HCT116 (cell line): ENCODE data around the gene COL4A3. TPM values are rescaled to one million over a fixed set of nuclear protein-coding genes. Genes with fewer than 3 reads are reported as not detected.

ENCODE experiments used
- ATAC-seq: fragments of 200-7000 bp; cut with Tn5 transposase; 2 replicates; pipeline ENCODE4 v1.9.1; 2020; ENCODE audit warnings: mild to moderate bottlenecking, moderate library complexity
- BruUV-seq: library from RNA; stranded (reverse); fragments of 400-500 nt; replicated peaks from 2 replicates; lab custom pipeline; 2021; lab: Mats Ljungman, UMichigan
- CTCF ChIA-PET: fragments of 300-600 bp; sonication (Branson Sonifier 250); formaldehyde crosslinking; loops from one replicate; lab custom pipeline; 2021; ENCODE audit warnings: antibody characterized with exemption; lab: Charles Lee
- POLR2A ChIA-PET: fragments of 300-600, 350-600 bp; sonication (Branson Sonifier 250); formaldehyde crosslinking; loops from one replicate; lab custom pipeline; 2021; ENCODE audit warnings: antibody characterized with exemption; lab: Charles Lee
- RAD21 ChIA-PET, 2 experiments: fragments of 300-600 bp; sonication (Branson Sonifier 250); formaldehyde crosslinking; loops; one replicate each; lab custom pipeline; 2023; ENCODE audit warnings: low total read pairs in 2 of 2; ENCODE audit not compliant: uncharacterized antibody in 2 of 2, unreplicated experiment in 2 of 2, low non-redundant PET in 1 of 2; lab: Charles Lee
- DNase-seq: peaks from one replicate; pipeline ENCODE4 v3.0.0-alpha.2; 2010; ENCODE audit warnings: low read depth, low spot score
- H2AFZ ChIP-seq: fragments of 200-600 bp; shearing (Covaris generic), sonication (generic); 2 replicates; pipeline ENCODE4 v1.6.1; 2017; ENCODE audit warnings: low read depth, mixed run types, mixed read lengths, antibody characterized with exemption, low read length; ENCODE audit not compliant: poor library complexity, severe bottlenecking
- H3K27ac ChIP-seq: 2 replicates; pipeline ENCODE4 v1.5.1; 2012; ENCODE audit warnings: low read depth, low read length
- H3K27me3 ChIP-seq: fragments of 200-600 bp; sonication (generic); 2 replicates; pipeline ENCODE4 v1.6.1; 2016; ENCODE audit warnings: mixed run types, low read length, mixed read lengths; ENCODE audit not compliant: insufficient read depth
- H3K36me3 ChIP-seq, 2 experiments: fragments of 200-500 bp in 1 of 2; fragments of 200-600 bp in 1 of 2; sonication (Bioruptor generic) in 1 of 2; sonication (generic) in 1 of 2; 2 replicates each; pipeline versions ENCODE4 v1.5.1 to v1.6.1; 2014 to 2016; ENCODE audit warnings: low read length in 2 of 2, inconsistent platforms in 1 of 2, mixed read lengths in 1 of 2, mixed run types in 1 of 2; ENCODE audit not compliant: insufficient read depth in 2 of 2, control insufficient read depth in 1 of 2
- H3K4me1 ChIP-seq, 2 experiments: fragments of 200-600 bp in 1 of 2; sonication (generic) in 1 of 2; 2 replicates each; pipeline versions ENCODE4 v1.5.1 to v1.6.1; 2012 to 2017; ENCODE audit warnings: low read length in 2 of 2, inconsistent platforms in 1 of 2, mild to moderate bottlenecking in 1 of 2, mixed read lengths in 1 of 2, mixed run types in 1 of 2, moderate library complexity in 1 of 2; ENCODE audit not compliant: insufficient read depth in 2 of 2, control insufficient read depth in 1 of 2
- H3K4me2 ChIP-seq: fragments of 200-600 bp; sonication (generic); 2 replicates; pipeline ENCODE4 v1.6.1; 2017; ENCODE audit warnings: mixed run types, low read length, mixed read lengths
- H3K4me3 ChIP-seq, 2 experiments: fragments of 200-600 bp in 1 of 2; sonication (generic) in 1 of 2; replicated peaks in 1 of 2; 2 replicates each; pipeline ENCODE4 v1.5.1; 2011 to 2016; ENCODE audit warnings: low read length in 2 of 2, control low read depth in 1 of 2, low read depth in 1 of 2, mild to moderate bottlenecking in 1 of 2, mixed read lengths in 1 of 2, mixed run types in 1 of 2
- H3K79me2 ChIP-seq: fragments of 200-600 bp; sonication (generic); 2 replicates; pipeline ENCODE4 v1.6.1; 2017; ENCODE audit warnings: mild to moderate bottlenecking, mixed run types, low read length, moderate library complexity, mixed read lengths; ENCODE audit not compliant: insufficient read depth
- H3K9ac ChIP-seq: fragments of 200-600 bp; sonication (generic); 2 replicates; pipeline ENCODE4 v1.6.1; 2016; ENCODE audit warnings: low read length, mixed read lengths
- H3K9me2 ChIP-seq: fragments of 200-600 bp; sonication (generic), shearing (Covaris generic); 2 replicates; pipeline ENCODE4 v1.6.1; 2017; ENCODE audit warnings: mixed run types, mild to moderate bottlenecking, moderate library complexity; ENCODE audit not compliant: insufficient read depth
- H3K9me3 ChIP-seq, 2 experiments: fragments of 200-500 bp in 1 of 2; fragments of 200-600 bp in 1 of 2; sonication (Bioruptor generic) in 1 of 2; sonication (generic) in 1 of 2; 2 replicates each; pipeline ENCODE4 v1.6.1; 2014 to 2017; ENCODE audit warnings: low read length in 2 of 2, mixed read lengths in 2 of 2, inconsistent platforms in 1 of 2, low read depth in 1 of 2, mild to moderate bottlenecking in 1 of 2, mixed run types in 1 of 2, moderate library complexity in 1 of 2; ENCODE audit not compliant: control insufficient read depth in 1 of 2, insufficient read depth in 1 of 2
- H4K20me1 ChIP-seq: fragments of 200-600 bp; sonication (generic), shearing (Covaris generic); 2 replicates; pipeline ENCODE4 v1.6.1; 2017; ENCODE audit warnings: mixed run types, mild to moderate bottlenecking, moderate library complexity; ENCODE audit not compliant: insufficient read depth
- CTCF ChIP-seq, 3 experiments: fragments of 200-600 bp in 1 of 3; sonication (generic) in 1 of 3; IDR thresholded peaks in 2 of 3; conservative IDR thresholded peaks in 1 of 3; 2 replicates each; pipeline ENCODE4 v1.5.1; 2012 to 2017; ENCODE audit warnings: low read depth in 2 of 3, low read length in 2 of 3, antibody characterized with exemption in 1 of 3, borderline replicate concordance in 1 of 3, control low read depth in 1 of 3, mild to moderate bottlenecking in 1 of 3, mixed read lengths in 1 of 3, mixed run types in 1 of 3, moderate library complexity in 1 of 3; ENCODE audit not compliant: insufficient read depth in 1 of 3
- EGR1 ChIP-seq: IDR thresholded peaks from 2 replicates; pipeline ENCODE4 v1.6.1; 2012; ENCODE audit warnings: low read depth
- EZH2phosphoT487 ChIP-seq: fragments of 200-600 bp; IDR thresholded peaks from 2 replicates; pipeline ENCODE4 v1.6.1; 2018; ENCODE audit warnings: antibody characterized with exemption, borderline replicate concordance
- MAX ChIP-seq: IDR thresholded peaks from 2 replicates; pipeline ENCODE4 v1.6.1; 2012
- RAD21 ChIP-seq: IDR thresholded peaks from 2 replicates; pipeline ENCODE4 v1.6.1; 2012; ENCODE audit warnings: low read depth, mild to moderate bottlenecking
- SP1 ChIP-seq: IDR thresholded peaks from 2 replicates; pipeline ENCODE4 v1.6.1; 2012; ENCODE audit warnings: low read depth
- YY1 ChIP-seq: IDR thresholded peaks from 2 replicates; pipeline ENCODE4 v1.6.1; 2011; ENCODE audit warnings: low read length, low read depth, moderate library complexity, mild to moderate bottlenecking; ENCODE audit not compliant: insufficient replicate concordance; ENCODE audit errors: extremely low read depth
- ZBTB33 ChIP-seq: IDR thresholded peaks from 2 replicates; pipeline ENCODE4 v1.6.1; 2011; ENCODE audit warnings: mild to moderate bottlenecking, low read length, moderate library complexity; ENCODE audit not compliant: insufficient replicate concordance; ENCODE audit errors: extremely low read depth
- intact Hi-C: fragments of 100-400 bp; cut with micrococcal nuclease; formaldehyde crosslinking; loops from 2 replicates; pipeline ENCODE4 v1.10.0; 2022
- total RNA-seq: library from RNA; stranded (reverse); gene quantifications from one replicate; pipeline ENCODE4 v1.2.1, GENCODE V29; 2021; ENCODE audit not compliant: unreplicated experiment

The COL4A3 gene
- total RNA-seq, 1 experiment from 2014 or later: 4.9 TPM

GRCh38 chr2:227160164-227160563 lies 4.3 kb upstream of the COL4A3 start:
- RAD21 ChIA-PET: no interaction called here

GRCh38 chr2:227161947-227162346 lies 2.5 kb upstream of the COL4A3 start:
- Histone ChIP-seq H3K79me2 (no peaks in the 10 kb centered on the region), H3K4me3 (no peak overlapping the region), H2AFZ (no peak overlapping the region), H3K4me1 (peaks cover 5 to 12% of the 10 kb centered on the region in 2 experiments; a peak in 3 of 4 replicates), H3K9me3 (no peaks in the 10 kb centered on the region), H3K4me2 (no peak overlapping the region), H3K27ac (no peak overlapping the region), H3K36me3 (no peaks in the 10 kb centered on the region), H4K20me1 (no peaks in the 10 kb centered on the region), H3K9me2 (no peaks in the 10 kb centered on the region), H3K27me3 (no peaks in the 10 kb centered on the region), H3K9ac (no peak overlapping the region)
- ATAC-seq (no peak), DNase-seq (no peak)
- BruUV-seq: no TSS peak
- ChIA-PET POLR2A (no interaction called here), CTCF (no interaction called here), RAD21 (no interaction called here)
- intact Hi-C loops: no loop called here
- TF ChIP-seq CTCF (IDR thresholded peaks at IDR 0.05 in 2 of 3, conservative IDR thresholded peaks at IDR 0.05 in 1 of 3; ENCODE audit: borderline replicate concordance in 1 of 3, insufficient read depth in 1 of 3, low read depth in 2 of 3, low read length in 2 of 3) (no peak), MAX (no peak), SP1 (no peak), EZH2phosphoT487 (no peak), RAD21 (no peak), ZBTB33 (no peak), EGR1 (no peak)

More at GRCh38 chr2:227160164-227160563, 4.3 kb upstream of the COL4A3 start:
- Histone ChIP-seq H3K79me2 (no peaks in the 10 kb centered on the region), H3K4me3 (no peak overlapping the region), H3K36me3 (no peaks in the 10 kb centered on the region), H3K9me3 (no peaks in the 10 kb centered on the region), H3K9ac (no peak overlapping the region), H3K4me2 (no peak overlapping the region), H3K27me3 (no peaks in the 10 kb centered on the region), H4K20me1 (no peaks in the 10 kb centered on the region), H3K27ac (no peak overlapping the region), H2AFZ (no peak overlapping the region), H3K9me2 (no peaks in the 10 kb centered on the region), H3K4me1 (peaks cover under 1 to 15% of the 10 kb centered on the region in 2 experiments)
- BruUV-seq: no TSS peak
- no peak for ATAC-seq
- no peak for DNase-seq
- intact Hi-C loops: no loop called here
- ChIA-PET CTCF (no interaction called here), POLR2A (no interaction called here)
- TF ChIP-seq YY1 (no peak), RAD21 (no peak), MAX (no peak)
